HG03439 (cell line): ENCODE results near the gene TMEM247.
"Not testable (repeated sequence)": the region's sequence is repeated elsewhere in the genome, so short reads cannot be mapped to it uniquely, and the experiment has no call there.

Experiments used
- ATAC-seq: cut with Tn5 transposase; IDR thresholded peaks from one replicate; pipeline ENCODE4 v1.9.1; 2021; ENCODE audit warnings: mild to moderate bottlenecking, moderate library complexity; ENCODE audit not compliant: unreplicated experiment

Gene TMEM247

GRCh38 chr2:46509804-46510203 lies 30.4 kb downstream of the TMEM247 start:
- ATAC-seq = no peak

DNA sequence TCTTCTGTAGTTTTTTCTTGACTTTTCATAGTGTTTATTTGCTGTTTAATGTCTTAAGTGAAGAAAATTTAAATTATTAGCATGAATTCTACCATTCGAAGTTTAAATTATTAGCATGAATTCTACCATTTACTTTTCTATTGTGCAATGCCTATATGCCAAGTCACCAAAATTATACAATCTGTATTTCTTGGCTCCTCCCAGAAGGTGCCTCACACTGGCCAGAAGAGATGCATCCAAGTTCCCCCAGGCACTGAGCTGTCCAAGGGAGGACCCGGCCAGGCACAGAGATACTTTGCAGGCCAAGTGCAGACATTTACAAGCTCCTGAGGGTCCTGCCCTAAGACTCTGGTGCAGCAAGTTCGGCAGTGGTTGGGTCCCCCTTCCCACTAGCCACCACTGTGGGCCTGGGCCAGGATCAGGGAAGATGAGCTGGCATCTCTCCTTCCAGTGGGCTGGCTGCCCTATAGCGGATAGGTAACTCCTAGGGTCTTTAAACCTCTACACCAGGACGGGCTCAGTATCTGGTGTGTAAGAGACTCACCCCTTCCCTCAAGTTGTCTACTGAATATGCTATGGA lies 31.3 kb downstream of the TMEM247 start:
- no peak for ATAC-seq

DNA sequence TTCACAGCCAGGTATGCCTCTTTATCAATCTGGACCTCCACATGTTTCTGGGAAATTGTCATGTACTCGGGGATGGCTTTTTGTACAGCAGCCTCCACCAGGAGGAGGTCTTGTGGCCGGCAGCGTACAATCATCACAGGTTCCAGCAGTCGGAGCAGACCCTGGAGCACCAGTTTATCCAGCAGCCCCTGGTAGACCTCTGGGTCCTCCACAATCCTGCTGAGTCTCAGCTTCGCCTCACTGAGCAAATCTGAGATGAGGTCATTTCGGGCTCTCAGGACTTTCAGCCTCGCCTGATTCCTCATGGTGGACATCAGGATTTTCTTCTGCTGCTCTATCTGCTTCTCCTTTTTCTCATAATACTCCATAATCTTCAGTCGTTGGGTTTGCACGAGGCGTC lies 32.8 kb downstream of the TMEM247 start:
- ATAC-seq = no peak

DNA sequence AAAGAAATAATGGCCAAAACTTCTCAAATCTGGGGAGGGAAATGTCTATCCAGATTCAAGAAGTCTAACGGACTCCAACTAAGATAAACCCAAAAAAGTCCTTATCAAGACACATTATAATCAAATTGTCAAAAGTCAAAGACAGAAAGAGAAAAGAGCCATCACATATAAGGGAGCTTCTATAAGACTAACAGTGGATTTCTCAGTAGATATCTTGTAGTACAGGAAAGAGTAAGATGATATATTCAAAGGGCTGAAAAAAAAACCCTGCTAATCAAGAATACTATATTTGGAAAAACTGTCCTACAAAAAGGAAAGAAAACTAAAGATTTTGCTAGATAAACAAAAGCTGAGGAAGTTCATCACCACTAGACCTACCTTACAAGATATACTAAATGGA lies 35.4 kb downstream of the TMEM247 start:
- no peak for ATAC-seq

DNA sequence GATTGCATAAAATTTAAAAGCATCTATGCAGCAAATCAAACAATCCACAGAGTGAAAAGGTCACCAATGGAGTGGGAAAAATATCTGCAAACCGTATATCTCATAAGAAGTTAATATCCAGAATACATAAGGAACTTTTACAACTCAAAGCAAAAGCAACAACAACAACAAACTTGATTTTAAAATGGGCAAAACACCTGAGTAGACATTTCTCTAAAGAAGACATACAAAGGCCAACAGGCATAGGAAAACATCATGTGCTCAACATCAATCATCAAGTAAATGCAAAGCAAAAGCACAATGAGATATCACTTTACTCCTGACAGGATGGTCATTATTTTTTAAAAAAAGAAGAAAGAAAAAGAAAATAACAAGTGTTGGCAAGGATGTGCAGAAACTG lies 38.1 kb downstream of the TMEM247 start:
- ATAC-seq = no peak

GRCh38 chr2:46518861-46519260 lies 39.5 kb downstream of the TMEM247 start:
- ATAC-seq = no peak

DNA sequence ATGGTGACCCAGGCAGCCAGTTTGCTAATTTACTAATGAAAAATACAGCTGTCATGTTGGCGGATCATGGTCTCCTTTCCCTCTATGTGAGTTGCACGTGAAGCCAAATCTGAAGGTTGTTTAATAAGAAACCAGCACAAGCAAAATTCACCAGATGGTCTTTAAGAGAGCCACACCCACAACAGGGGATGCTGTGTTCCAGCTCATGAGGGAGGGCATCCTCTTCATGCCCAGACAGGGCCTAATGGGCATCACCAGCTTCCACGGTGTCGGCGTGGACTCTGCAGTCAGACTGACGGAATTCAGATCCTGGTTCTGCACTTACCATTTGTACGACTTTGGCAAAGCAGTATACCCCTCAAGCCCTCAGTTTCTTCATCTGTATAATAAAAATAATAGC lies 39.9 kb downstream of the TMEM247 start:
- ATAC-seq = no peak

DNA sequence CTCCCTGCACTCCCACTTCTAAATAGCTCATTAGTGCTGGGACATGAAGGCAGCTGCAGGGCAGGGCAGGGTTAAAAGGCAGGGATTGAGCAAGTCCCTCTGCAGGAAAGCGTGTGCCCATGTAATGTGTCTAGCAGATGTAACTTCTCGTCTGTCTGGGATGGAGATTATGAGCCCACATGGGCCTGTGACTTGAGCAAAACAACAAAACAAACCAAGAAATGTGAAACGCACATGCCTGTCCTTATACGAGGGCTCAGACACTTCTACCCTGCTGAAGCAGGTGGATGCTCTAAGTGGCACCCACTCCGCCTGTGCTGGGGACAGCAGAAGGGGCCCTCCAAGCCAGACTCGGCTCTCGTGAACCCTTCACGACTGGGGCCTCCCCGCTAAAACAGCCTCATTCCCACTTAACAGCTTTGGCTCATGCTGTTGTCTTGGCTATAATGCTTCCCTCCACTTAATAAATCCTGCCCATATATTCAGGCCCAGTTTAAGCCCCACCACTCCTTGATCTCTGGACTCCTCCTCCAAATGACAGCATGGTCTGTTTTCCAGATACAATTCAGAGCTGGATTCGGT lies 40.9 kb downstream of the TMEM247 start:
- no peak for ATAC-seq

- no peak for ATAC-seq
These were observed 41.9 kb downstream of the TMEM247 start for GRCh38 chr2:46521215-46521683.

DNA sequence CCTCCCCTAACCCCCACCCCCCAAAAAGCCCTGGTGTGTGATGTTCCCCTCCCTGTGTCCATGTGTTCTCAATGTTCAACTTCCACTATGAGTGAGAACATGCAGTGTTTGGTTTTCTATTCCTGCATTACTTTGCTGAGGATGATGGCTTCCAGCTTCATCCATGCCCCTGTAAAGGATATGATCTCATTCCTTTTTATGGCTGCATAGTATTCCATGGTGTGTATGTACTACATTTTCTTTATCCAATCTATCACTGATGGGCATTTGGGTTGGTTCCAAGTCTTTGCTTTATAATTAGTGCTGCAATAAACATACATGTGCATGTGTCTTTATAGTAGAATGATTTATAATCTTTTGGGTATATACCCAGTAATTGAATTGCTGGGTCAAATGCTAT lies 43.0 kb downstream of the TMEM247 start:
- ATAC-seq = not testable (repeated sequence)

DNA sequence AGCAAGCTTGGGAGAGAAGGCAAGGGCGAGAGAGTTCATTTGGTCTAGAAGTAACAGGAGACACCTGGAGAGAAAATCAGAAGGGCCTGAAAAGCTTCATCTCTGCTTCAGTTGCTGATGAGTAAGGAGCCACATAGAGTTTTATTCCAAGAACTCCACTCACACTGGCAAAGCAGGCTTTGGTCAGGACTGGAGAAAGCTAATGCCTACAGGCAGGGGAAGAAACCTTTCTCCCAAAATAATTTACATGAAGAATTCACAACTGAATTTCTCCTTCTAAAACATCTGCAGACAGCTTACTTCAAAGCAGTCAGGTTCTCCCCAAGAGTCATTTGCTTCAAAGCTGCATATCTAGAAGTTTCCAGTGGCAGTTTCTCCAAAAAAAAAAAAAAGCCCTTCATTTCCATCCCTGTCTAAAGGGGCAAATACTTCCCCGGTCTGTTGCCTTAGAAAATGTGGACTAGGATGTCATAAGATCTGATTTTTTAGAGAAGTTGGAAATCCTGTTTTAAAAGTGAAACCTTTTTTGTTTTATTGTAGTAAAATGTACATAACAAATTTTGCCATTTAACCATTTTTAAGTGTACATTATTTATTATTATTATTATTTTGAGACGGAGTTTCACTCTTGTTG lies 46.3 kb downstream of the TMEM247 start:
- ATAC-seq = no peak

DNA sequence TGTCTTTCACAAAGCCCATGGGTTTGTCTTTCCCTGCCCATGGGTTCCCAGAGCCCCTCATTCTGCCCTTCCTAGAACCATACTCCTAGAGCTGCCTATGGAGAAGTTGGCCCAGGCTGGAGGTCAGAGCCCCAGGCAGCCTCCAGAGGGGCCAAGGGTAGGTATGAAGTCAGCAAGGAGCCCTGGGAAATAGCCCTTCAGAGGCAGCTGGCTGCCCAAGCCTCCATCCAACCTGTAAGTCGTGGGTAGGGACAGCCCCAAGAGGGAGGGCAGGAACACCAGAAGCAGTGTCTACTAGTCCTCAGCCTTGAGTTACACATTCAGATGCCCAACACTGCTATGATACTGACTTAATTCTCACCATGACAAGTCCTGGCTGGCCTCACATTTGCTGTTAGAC lies 49.5 kb downstream of the TMEM247 start:
- no peak for ATAC-seq

GRCh38 chr2:46530639-46531038 lies 51.3 kb downstream of the TMEM247 start:
- ATAC-seq = no peak

DNA sequence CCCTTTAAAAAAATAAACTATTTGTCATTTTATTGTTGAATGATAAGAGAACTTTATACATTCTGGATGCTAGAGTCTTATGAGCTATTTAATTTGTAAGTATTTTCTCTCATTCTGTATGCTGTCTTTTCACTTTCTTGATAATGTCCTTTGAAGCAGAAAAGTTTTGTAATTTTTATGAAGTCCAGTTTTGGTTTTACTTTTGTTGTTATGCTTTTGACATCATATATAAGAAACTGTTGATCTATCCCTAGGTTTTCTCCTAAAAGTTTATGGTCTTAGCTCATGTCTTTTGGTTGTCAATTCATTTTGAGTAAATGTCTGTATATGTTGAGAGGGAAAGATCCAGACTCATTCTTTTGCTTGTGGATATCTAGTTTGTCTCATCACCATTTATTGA lies 52.5 kb downstream of the TMEM247 start:
- no peak for ATAC-seq
